ENCODE data around the gene RREB1. TPM values are rescaled to one million over a fixed set of nuclear protein-coding genes. Genes with fewer than 3 reads are reported as not detected.

Gene RREB1
- total RNA-seq, 1 donor from 2014 or later = 41.8 TPM

DNA sequence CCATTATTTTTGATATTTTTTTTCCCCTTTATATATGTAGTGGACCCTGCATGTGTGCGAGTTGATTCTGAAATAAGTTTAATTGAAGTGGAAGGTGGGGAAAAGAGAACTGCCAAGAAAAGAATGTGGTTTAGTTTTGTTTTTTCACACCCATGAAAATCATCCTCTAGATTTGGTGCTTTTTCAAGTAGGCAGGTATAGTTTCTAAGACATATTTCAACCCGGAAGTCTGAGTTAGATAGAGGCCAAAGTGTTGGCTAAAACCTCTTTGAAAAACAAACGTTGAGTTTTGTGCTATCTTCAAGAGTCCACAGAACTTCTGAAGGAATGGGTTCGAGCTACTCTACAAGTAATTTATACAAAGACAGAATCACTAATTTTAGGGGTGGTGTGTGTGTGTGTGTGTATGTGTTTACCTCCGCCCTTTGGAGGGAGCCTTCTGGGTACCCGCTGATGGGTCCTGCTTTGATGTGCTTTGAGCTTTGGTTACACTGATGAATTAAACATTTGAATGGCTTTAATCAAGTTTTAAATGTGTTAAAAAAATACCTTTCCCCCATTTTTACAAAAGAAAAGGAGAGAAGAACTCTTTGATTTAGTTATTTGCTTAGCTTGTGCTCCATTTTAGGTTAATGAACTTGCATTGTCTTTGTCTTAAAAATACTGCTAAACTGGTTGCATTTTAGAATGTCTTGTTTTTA is 2.5 kb downstream of the RREB1 start:
- Histone ChIP-seq H3K9ac (ENCODE audit: low read length) (peak overlapping the region; percentile 97), H3K79me2 (ENCODE audit: insufficient read depth, low read length) (peaks cover 75% of the 10 kb centered on the region), H4K20me1 (ENCODE audit: insufficient read depth, low read length) (peaks cover 60% of the 10 kb centered on the region), H2AFZ (ENCODE audit: low read depth, low read length) (no peak overlapping the region), H3K4me2 (ENCODE audit: low read length) (peak overlapping the region; percentile 88), H3K9me3 (ENCODE audit: insufficient read depth, low read depth, low read length) (no peaks in the 10 kb centered on the region), H3K27ac (ENCODE audit: low read depth, low read length) (no peak overlapping the region), H3K4me3 (ENCODE audit: insufficient read depth, low read depth, low read length) (peak overlapping the region; percentile 99), H3K4me1 (ENCODE audit: insufficient read depth, low read length) (peaks cover 13% of the 10 kb centered on the region), H3K36me3 (ENCODE audit: insufficient read depth, low read length) (no peaks in the 10 kb centered on the region), H3K27me3 (ENCODE audit: insufficient read depth, low read length) (no peaks in the 10 kb centered on the region)
- no peaks in the 10 kb centered on the region for H3K36me3 Mint-ChIP-seq (ENCODE audit: low read depth, unreplicated experiment)
- TF ChIP-seq, protein P1, sequence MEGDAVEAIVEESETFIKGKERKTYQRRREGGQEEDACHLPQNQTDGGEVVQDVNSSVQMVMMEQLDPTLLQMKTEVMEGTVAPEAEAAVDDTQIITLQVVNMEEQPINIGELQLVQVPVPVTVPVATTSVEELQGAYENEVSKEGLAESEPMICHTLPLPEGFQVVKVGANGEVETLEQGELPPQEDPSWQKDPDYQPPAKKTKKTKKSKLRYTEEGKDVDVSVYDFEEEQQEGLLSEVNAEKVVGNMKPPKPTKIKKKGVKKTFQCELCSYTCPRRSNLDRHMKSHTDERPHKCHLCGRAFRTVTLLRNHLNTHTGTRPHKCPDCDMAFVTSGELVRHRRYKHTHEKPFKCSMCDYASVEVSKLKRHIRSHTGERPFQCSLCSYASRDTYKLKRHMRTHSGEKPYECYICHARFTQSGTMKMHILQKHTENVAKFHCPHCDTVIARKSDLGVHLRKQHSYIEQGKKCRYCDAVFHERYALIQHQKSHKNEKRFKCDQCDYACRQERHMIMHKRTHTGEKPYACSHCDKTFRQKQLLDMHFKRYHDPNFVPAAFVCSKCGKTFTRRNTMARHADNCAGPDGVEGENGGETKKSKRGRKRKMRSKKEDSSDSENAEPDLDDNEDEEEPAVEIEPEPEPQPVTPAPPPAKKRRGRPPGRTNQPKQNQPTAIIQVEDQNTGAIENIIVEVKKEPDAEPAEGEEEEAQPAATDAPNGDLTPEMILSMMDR (IDR thresholded peaks at IDR 0.05; ENCODE audit: insufficient read depth, low read depth, low read length) = no peak
- no peak for TF ChIP-seq EZH2 (IDR thresholded peaks at IDR 0.05; ENCODE audit: insufficient read depth, low read length)
- peaks cover 2% of the 10 kb centered on the region for H3K9me3 Mint-ChIP-seq (ENCODE audit: unreplicated experiment)
- H3K27me3 Mint-ChIP-seq (ENCODE audit: low read depth, unreplicated experiment) = no peaks in the 10 kb centered on the region
- H3K27ac Mint-ChIP-seq (ENCODE audit: unreplicated experiment) = no peak overlapping the region
- FAIRE-seq (no peak), DNase-seq (ENCODE audit: low read depth) (no peak)
- H3K4me1 Mint-ChIP-seq (ENCODE audit: low read depth, unreplicated experiment) = peaks cover 43% of the 10 kb centered on the region
- peak overlapping the region; percentile 95 for H3K4me3 Mint-ChIP-seq (ENCODE audit: unreplicated experiment)

DNA sequence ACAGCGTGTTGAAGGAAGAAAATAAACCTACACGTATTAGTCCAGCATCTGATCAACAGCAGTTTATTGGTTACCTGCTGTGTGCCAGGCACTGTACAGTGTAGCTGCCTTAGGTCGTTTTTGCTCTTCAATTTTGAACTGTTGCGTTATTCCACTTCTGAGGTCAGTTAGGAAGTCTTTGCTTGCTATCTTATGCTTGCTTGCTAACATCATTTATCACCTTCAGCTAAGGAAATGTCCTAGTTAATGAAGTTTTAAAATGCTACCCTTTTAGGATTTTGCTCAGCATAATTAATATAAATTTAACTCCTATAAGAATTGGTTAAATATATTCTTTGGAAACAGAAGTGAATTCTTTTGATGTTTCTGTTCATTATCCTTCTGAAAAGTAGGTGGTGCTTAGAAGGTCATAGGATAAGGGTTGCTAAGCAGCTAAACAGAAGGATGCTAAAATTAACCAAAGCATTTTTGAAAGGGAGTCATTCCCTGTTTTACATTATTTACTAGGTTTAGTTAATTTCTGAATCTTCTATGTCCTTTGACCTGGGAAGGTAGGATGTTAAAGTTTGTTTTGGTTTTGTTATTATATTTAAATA is 3.4 kb downstream of the RREB1 start:
- Mint-ChIP-seq H3K27ac (ENCODE audit: unreplicated experiment) (no peak overlapping the region), H3K27me3 (ENCODE audit: low read depth, unreplicated experiment) (no peaks in the 10 kb centered on the region), H3K4me1 (ENCODE audit: low read depth, unreplicated experiment) (peaks cover 51% of the 10 kb centered on the region), H3K4me3 (ENCODE audit: unreplicated experiment) (no peak overlapping the region), H3K9me3 (ENCODE audit: unreplicated experiment) (peaks cover 2% of the 10 kb centered on the region), H3K36me3 (ENCODE audit: low read depth, unreplicated experiment) (no peaks in the 10 kb centered on the region)
- FAIRE-seq (no peak), DNase-seq (ENCODE audit: low read depth) (no peak)
- Histone ChIP-seq H2AFZ (ENCODE audit: low read depth, low read length) (no peak overlapping the region), H3K9ac (ENCODE audit: low read length) (no peak overlapping the region), H3K27ac (ENCODE audit: low read depth, low read length) (no peak overlapping the region), H3K36me3 (ENCODE audit: insufficient read depth, low read length) (no peaks in the 10 kb centered on the region), H4K20me1 (ENCODE audit: insufficient read depth, low read length) (peaks cover 69% of the 10 kb centered on the region), H3K4me3 (ENCODE audit: insufficient read depth, low read depth, low read length) (no peak overlapping the region), H3K9me3 (ENCODE audit: insufficient read depth, low read depth, low read length) (no peaks in the 10 kb centered on the region), H3K4me2 (ENCODE audit: low read length) (peak overlapping the region; percentile 88), H3K4me1 (ENCODE audit: insufficient read depth, low read length) (peaks cover 13% of the 10 kb centered on the region), H3K79me2 (ENCODE audit: insufficient read depth, low read length) (peaks cover 85% of the 10 kb centered on the region), H3K27me3 (ENCODE audit: insufficient read depth, low read length) (no peaks in the 10 kb centered on the region)
- no peak for TF ChIP-seq EZH2 (IDR thresholded peaks at IDR 0.05; ENCODE audit: insufficient read depth, low read length)
- TF ChIP-seq, protein P1 (IDR thresholded peaks at IDR 0.05; ENCODE audit: insufficient read depth, low read depth, low read length) = no peak

DNA sequence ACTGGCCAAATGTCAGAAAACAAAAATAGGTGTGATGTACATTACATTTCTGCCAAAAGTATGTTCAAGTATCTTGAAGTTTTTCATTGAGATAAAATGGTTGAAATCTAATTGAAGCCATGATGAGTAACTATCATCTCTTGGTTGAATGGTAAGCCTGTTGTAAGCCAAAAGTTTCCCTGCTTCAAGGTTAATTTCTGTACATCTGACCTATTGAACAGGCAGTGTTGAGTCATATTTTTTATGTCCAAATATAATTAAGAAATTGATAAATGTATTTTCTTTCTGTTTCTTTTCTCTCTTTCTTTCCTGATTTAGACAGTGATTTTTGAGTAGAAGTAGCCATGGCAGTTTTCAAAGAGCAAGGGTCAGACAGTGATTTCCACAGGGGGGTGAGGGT is 4.4 kb downstream of the RREB1 start:
- Mint-ChIP-seq H3K9me3 (ENCODE audit: unreplicated experiment) (no peaks in the 10 kb centered on the region), H3K4me1 (ENCODE audit: low read depth, unreplicated experiment) (peaks cover 49% of the 10 kb centered on the region), H3K27me3 (ENCODE audit: low read depth, unreplicated experiment) (no peaks in the 10 kb centered on the region), H3K36me3 (ENCODE audit: low read depth, unreplicated experiment) (no peaks in the 10 kb centered on the region), H3K4me3 (ENCODE audit: unreplicated experiment) (peak overlapping the region; percentile 71), H3K27ac (ENCODE audit: unreplicated experiment) (no peak overlapping the region)
- Histone ChIP-seq H2AFZ (ENCODE audit: low read depth, low read length) (no peak overlapping the region), H3K4me1 (ENCODE audit: insufficient read depth, low read length) (peaks cover 8% of the 10 kb centered on the region), H3K9ac (ENCODE audit: low read length) (no peak overlapping the region), H3K4me3 (ENCODE audit: insufficient read depth, low read depth, low read length) (no peak overlapping the region), H3K36me3 (ENCODE audit: insufficient read depth, low read length) (no peaks in the 10 kb centered on the region), H3K9me3 (ENCODE audit: insufficient read depth, low read depth, low read length) (no peaks in the 10 kb centered on the region), H3K27me3 (ENCODE audit: insufficient read depth, low read length) (no peaks in the 10 kb centered on the region), H4K20me1 (ENCODE audit: insufficient read depth, low read length) (peaks cover 78% of the 10 kb centered on the region), H3K27ac (ENCODE audit: low read depth, low read length) (no peak overlapping the region), H3K79me2 (ENCODE audit: insufficient read depth, low read length) (peaks cover 95% of the 10 kb centered on the region), H3K4me2 (ENCODE audit: low read length) (peak overlapping the region; percentile 61)
- FAIRE-seq (no peak), DNase-seq (ENCODE audit: low read depth) (no peak)
- TF ChIP-seq, protein P1 (IDR thresholded peaks at IDR 0.05; ENCODE audit: insufficient read depth, low read depth, low read length) = no peak
- TF ChIP-seq EZH2 (IDR thresholded peaks at IDR 0.05; ENCODE audit: insufficient read depth, low read length) = no peak
